ENCODE measurements around the gene INTS2.
A peak's percentile ranks its signal among the peaks of the same experiment; 100 is the strongest.
"Not testable (repeated sequence)": the region's sequence is repeated elsewhere in the genome, so short reads cannot be mapped to it uniquely, and the experiment has no call there.

Gene INTS2

GRCh38 chr17:61927208-61928100 lies at the start of gene INTS2:
Gene INTS2, minus strand, starts transcription at chr17:61927982. Its CDS starts 1,338 bp downstream, at chr17:61926644.
- DNase-seq (ENCODE audit: low read depth, low spot score), result peak; percentile 73

DNA sequence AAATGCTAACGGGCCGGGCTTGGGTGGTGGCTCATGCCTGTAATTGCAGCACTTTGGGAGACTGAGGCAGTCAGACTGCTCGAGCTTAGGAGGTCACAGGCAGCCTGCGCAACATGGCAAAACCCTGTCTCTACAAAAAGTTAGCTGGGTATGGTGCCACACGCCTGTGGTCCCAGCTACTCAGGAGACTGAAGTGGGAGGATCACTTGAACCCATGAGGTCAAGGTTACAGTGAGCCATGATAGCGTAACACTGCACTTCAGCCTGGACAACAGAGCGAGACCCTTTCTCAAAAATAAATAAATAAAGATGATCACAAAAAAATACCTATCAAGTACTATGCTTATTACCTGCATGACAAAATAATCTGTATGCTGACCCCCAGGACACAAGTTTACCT lies 46.3 kb upstream of the INTS2 start:
- no peak for DNase-seq (ENCODE audit: low read depth, low spot score)

- no peak for DNase-seq (ENCODE audit: low read depth, low spot score)
Measured at GRCh38 chr17:61972311-61972710, 44.5 kb upstream of the INTS2 start.

DNA sequence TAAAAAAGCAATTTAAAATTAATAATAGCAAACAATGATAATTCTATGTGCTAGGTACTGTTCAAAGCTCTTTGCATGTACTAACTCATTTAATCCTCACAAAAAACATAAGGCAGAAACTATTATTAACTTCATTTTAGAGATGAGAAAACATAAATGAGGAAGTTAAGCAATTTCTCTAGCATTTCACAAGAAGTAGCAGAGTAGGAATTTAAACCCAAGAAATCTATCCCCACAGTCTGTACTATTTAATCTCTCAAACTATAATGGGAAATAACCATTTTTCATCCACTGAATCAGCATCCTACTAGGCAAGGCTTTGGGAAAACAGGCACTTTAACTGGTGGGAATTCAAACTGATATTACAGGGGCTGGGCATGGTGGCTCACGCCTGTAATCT lies 42.2 kb upstream of the INTS2 start:
- DNase-seq (ENCODE audit: low read depth, low spot score), result no peak

DNA sequence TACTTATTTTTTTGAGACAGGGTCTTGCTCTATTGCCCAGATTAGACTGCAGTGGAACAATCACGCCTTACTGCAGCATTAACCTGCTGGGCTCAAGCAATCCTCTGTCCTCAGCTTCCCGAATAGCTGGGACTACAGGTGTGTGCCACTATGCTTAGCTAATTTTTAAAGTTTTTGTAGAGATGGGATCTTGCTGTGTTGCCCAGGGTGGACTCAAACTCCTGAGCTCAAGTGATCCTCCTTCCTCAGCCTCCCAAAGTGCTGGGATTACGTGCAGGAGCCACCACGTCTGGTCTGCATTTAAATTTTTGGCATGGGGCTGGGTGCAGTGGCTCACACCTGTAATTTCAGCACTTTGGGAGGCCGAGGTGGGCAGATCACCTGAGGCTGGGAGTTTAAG lies 41.0 kb upstream of the INTS2 start:
- DNase-seq (ENCODE audit: low read depth, low spot score), result no peak

DNA sequence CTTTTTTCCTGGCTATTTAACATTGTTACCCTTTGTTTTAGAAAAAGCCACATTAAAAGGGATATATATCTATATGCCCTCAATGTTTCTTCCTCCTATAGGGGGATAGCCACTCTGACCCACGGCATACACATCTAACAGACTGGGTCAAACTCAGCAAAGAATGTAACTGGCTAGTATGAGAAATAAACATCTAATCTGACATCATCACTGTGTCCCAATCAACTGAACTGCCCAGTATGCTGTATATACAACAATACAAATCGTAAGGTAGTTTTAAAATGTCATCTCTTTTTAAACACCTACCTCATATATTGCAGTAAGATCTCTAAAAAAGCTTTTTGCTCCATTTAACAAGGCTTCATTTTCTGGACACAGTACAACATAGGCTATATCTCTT lies 39.9 kb upstream of the INTS2 start:
- no peak for DNase-seq (ENCODE audit: low read depth, low spot score)

DNA sequence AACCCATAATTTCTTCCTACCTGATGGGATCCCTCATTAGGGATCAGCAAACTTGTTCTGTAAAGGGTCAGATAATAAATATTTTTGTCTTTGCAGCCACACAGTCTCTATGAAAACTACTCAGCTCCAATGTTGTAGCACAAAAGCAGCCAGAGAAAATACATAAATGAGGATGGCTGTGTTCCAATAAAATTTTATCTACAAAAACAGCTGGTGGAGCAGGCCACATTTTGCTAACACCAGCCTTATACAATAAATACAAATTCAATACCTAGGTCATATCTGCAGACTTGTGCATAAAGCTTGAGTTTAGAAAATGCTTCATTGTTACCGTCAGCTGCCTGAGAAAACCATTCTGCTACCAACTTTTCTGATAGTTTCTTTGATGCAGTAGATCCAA lies 38.4 kb upstream of the INTS2 start:
- DNase-seq (ENCODE audit: low read depth, low spot score), result no peak

GRCh38 chr17:61955619-61956018 lies 27.8 kb upstream of the INTS2 start:
- no peak for DNase-seq (ENCODE audit: low read depth, low spot score)

- no peak for DNase-seq (ENCODE audit: low read depth, low spot score)
Measured at GRCh38 chr17:61947367-61948078, 19.7 kb upstream of the INTS2 start.

DNA sequence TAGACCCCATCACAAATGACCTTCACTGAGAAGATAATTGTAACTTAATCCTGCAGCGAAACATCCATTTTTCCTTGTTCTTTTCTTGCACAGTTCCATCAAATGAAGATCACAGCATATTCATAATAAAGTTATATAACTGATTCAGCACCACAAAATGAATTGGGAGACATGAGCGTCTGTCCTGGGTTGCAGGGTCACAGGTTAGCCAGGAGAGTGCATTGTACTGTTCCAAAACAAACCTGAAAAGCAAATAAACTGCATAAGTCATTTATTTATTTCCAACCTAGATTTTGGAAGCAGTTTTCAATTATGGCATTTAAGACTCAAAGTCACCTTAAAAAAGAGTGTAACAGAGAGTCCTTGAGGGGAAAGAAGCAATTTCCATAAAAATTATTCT lies 18.6 kb upstream of the INTS2 start:
- DNase-seq (ENCODE audit: low read depth, low spot score), result no peak

DNA sequence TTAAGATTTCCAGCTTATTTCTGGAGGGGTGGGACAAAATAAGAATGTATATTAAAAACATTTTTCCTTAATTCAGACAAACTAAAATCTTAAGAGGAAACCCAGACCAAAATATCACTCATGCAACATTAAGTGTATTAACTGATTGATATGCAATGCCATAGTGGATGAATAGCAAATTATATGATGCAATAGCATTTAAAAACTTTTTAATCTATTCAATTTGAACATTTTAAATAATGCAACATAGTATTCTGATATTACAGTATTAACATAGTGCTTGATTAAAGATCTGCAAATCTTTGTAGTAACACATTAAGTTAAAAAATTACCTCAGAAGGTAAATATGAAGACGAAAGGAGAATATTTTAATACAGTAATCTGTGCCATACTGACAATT lies 15.3 kb upstream of the INTS2 start:
- no peak for DNase-seq (ENCODE audit: low read depth, low spot score)

GRCh38 chr17:61942085-61942484 lies 14.3 kb upstream of the INTS2 start:
- no peak for DNase-seq (ENCODE audit: low read depth, low spot score)

DNA sequence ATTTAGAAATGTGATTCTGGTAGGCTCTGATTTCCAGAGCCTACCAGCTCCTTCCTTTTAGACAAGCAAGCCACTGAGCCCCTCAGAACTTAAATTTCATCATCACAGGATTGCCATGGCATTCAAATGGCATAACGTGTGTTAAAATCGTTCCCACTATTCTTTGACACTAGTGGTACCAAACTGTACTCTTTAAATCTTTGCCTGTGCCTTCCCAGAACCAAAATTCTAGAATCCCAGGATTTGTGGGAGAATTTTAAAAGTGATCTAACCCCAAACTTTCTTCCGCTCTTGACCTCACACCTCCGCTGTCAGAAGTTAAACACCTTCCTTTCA lies 287 bp upstream of the INTS2 start:
- no peak for DNase-seq (ENCODE audit: low read depth, low spot score)

GRCh38 chr17:61926826-61927207 lies 965 bp downstream of the INTS2 start:
- no peak for DNase-seq (ENCODE audit: low read depth, low spot score)

- not testable (repeated sequence) for DNase-seq (ENCODE audit: low read depth, low spot score)
Measured at GRCh38 chr17:61915162-61915561, 12.6 kb downstream of the INTS2 start.

GRCh38 chr17:61908292-61909037 lies 19.3 kb downstream of the INTS2 start:
- DNase-seq (ENCODE audit: low read depth, low spot score), result no peak

DNA sequence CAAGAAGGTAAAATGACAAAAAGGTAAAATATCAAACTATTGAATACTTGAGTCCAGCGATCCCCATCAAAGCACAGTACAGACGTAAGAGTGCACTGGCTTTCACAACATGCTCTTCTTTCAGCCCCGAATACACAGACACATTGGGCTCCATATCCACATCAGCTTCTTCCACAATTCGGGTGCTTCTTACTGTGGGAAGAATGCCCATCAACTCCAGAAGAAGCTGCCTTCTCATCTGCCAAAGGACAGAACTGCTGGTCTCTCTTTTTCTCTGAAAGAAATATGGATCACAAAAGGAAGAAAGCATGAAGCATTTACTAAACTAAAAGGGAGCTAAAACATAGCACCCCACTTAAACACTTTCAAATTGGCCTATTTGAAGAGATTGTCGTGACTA lies 20.4 kb downstream of the INTS2 start:
- DNase-seq (ENCODE audit: low read depth, low spot score), result no peak

- no peak for DNase-seq (ENCODE audit: low read depth, low spot score)
Measured at GRCh38 chr17:61904094-61904710, 23.6 kb downstream of the INTS2 start.

- DNase-seq (ENCODE audit: low read depth, low spot score), result no peak
Measured at GRCh38 chr17:61903251-61903650, 24.5 kb downstream of the INTS2 start.

- peak; percentile 7 for DNase-seq (ENCODE audit: low read depth, low spot score)
Measured at GRCh38 chr17:61897548-61898180, 30.1 kb downstream of the INTS2 start.

DNA sequence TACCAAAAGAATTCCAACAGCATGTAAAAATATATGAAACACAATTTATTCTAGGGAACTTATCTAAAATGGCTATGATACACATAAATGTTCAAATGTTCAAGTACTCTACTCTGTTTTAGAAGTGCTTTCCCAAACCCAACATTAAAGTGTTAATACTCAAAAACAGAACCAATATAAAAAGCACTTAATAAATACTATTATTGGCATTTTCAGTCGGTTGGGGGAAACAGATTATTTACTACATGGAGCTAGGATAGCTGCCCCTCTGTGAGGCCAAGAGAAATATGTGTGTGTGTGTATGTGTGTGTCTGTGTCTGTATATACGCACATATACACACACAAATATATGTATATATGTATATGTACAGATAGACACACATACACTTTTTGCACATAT lies 32.4 kb downstream of the INTS2 start:
- DNase-seq (ENCODE audit: low read depth, low spot score), result no peak

DNA sequence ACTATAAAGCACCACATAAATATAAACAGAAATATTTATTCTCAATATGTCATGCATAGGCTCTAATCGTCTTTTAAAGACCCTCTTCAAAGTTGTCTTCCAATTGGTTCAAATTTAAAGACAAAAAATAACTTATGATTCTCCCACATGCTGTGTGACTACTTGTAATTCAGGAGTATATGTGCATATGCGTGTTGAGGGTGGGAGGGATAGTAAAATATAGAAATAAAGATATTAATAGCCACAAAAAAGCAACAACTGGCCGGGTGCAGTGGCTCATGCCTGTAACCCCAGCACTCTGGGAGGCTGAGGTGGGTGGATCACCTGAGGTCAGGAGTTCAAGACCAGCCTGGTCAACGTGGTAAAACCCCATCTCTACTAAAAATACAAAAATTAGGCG lies 33.5 kb downstream of the INTS2 start:
- DNase-seq (ENCODE audit: low read depth, low spot score), result not testable (repeated sequence)

Data from iPS DF 19.7 (cell line).